Breast epithelium (tissue), 4 donors: ENCODE results near the gene SLF2. TPM values are rescaled to one million over a fixed set of nuclear protein-coding genes. Genes with fewer than 3 reads are reported as not detected.
A peak's percentile ranks its signal among the peaks of the same experiment; 100 is the strongest.

ENCODE experiments used
- DNase-seq, 2 donors: peaks; one replicate each; pipeline ENCODE4 v3.0.0-alpha.2; 2019; ENCODE audit warnings: low spot score in 2 of 2
- H3K27ac ChIP-seq, 2 donors: fragments of 200-600 bp; sonication (generic) in 1 of 2; one replicate each; pipeline ENCODE4 v1.5.1; 2016 to 2019; ENCODE audit warnings: mild to moderate bottlenecking in 1 of 2
- H3K27me3 ChIP-seq, 2 donors: fragments of 200-600 bp; sonication (generic) in 1 of 2; one replicate each; pipeline versions ENCODE4 v1.5.1 to v1.6.0; 2017 to 2019; ENCODE audit warnings: control low read depth in 1 of 2, mild to moderate bottlenecking in 1 of 2
- H3K36me3 ChIP-seq: fragments of 200-600 bp; one replicate; pipeline ENCODE4 v1.5.1; 2019
- H3K4me1 ChIP-seq, 2 donors: fragments of 200-600 bp; sonication (generic); one replicate each; pipeline ENCODE4 v1.5.1; 2016 to 2019; ENCODE audit warnings: control low read depth in 1 of 2
- H3K4me3 ChIP-seq, 3 donors: fragments of 200-600 bp; sonication (generic); 1 replicate in 2 of 3; 2 replicates in 1 of 3; pipeline ENCODE4 v1.5.1; 2016 to 2019; ENCODE audit warnings: mild to moderate bottlenecking in 3 of 3, moderate library complexity in 2 of 3
- H3K9me3 ChIP-seq, 2 donors: fragments of 200-600 bp; sonication (generic) in 1 of 2; one replicate each; pipeline ENCODE4 v1.5.1; 2016 to 2019; ENCODE audit warnings: control low read depth in 1 of 2
- POLR2A ChIP-seq: fragments of 450-650 bp; IDR thresholded peaks from one replicate; pipeline ENCODE4 v1.6.1; 2016; ENCODE audit warnings: antibody characterized with exemption, mild to moderate bottlenecking, moderate library complexity
- POLR2AphosphoS5 ChIP-seq, 3 donors: sonication (generic); formaldehyde crosslinking; IDR thresholded peaks; one replicate each; pipeline ENCODE4 v1.6.1; 2017; ENCODE audit warnings: antibody characterized with exemption in 3 of 3
- intact Hi-C: fragments of 100-400 bp; cut with DNase I; formaldehyde crosslinking; loops from one replicate; pipeline ENCODE4 v1.15.1; 2023; ENCODE audit warnings: low total_unique reads
- total RNA-seq, 3 donors: library from RNA; depleted of rRNA; stranded (reverse); fragments of >200 nt; gene quantifications; one replicate each; pipeline ENCODE4 v1.1.0, GENCODE V29; 2016
- TF ChIP-seq, protein P1 (sequence below), 3 donors: fragments of 450-650 bp; IDR thresholded peaks; one replicate each; pipeline ENCODE4 v1.5.1; 2016 to 2017; ENCODE audit warnings: antibody characterized with exemption in 3 of 3, mild to moderate bottlenecking in 3 of 3, moderate library complexity in 3 of 3

SLF2 gene
- total RNA-seq, 3 donors from 2014 or later: 24.8 to 34.2 (median 31.8) TPM

DNA sequence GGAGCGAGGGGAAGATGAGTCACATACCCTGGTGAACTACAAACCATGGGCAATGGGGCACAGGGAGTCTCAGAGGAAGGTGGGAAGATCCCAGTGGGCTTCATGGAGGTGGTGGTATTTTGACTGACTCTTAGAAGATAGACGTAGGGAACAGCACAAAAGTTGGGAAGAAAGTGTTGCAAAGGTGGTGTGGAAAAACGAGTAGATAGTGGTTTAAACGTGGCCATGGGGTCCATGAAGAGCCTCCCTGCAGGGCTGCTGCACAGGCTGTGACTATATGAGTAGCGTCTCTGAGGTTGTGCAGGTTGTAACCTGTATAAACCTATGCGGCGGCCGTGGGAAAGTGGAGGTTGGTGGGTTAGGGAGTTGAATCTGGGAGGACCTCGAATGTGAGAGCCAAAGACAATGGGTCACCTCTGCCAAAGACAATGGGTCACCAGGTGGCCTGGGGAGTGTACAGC, 100.6 kb downstream of the SLF2 start:
- no peaks in the 10 kb centered on the region for H3K9me3 ChIP-seq
- no peaks in the 10 kb centered on the region for H3K36me3 ChIP-seq
- DNase-seq: no peak
- no peaks in the 10 kb centered on the region for H3K27me3 ChIP-seq
- intact Hi-C loops: no loop called here
- no peak for TF ChIP-seq POLR2A
- TF ChIP-seq, protein P1, sequence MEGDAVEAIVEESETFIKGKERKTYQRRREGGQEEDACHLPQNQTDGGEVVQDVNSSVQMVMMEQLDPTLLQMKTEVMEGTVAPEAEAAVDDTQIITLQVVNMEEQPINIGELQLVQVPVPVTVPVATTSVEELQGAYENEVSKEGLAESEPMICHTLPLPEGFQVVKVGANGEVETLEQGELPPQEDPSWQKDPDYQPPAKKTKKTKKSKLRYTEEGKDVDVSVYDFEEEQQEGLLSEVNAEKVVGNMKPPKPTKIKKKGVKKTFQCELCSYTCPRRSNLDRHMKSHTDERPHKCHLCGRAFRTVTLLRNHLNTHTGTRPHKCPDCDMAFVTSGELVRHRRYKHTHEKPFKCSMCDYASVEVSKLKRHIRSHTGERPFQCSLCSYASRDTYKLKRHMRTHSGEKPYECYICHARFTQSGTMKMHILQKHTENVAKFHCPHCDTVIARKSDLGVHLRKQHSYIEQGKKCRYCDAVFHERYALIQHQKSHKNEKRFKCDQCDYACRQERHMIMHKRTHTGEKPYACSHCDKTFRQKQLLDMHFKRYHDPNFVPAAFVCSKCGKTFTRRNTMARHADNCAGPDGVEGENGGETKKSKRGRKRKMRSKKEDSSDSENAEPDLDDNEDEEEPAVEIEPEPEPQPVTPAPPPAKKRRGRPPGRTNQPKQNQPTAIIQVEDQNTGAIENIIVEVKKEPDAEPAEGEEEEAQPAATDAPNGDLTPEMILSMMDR (IDR thresholded peaks at IDR 0.05): no peak
- TF ChIP-seq POLR2AphosphoS5 (IDR thresholded peaks at IDR 0.05): no peak
- no peak overlapping the region for H3K4me3 ChIP-seq
- H3K4me1 ChIP-seq: peaks cover 0 to 9% of the 10 kb centered on the region in 2 donors
- H3K27ac ChIP-seq: peak overlapping the region; percentile 29 to 62

DNA sequence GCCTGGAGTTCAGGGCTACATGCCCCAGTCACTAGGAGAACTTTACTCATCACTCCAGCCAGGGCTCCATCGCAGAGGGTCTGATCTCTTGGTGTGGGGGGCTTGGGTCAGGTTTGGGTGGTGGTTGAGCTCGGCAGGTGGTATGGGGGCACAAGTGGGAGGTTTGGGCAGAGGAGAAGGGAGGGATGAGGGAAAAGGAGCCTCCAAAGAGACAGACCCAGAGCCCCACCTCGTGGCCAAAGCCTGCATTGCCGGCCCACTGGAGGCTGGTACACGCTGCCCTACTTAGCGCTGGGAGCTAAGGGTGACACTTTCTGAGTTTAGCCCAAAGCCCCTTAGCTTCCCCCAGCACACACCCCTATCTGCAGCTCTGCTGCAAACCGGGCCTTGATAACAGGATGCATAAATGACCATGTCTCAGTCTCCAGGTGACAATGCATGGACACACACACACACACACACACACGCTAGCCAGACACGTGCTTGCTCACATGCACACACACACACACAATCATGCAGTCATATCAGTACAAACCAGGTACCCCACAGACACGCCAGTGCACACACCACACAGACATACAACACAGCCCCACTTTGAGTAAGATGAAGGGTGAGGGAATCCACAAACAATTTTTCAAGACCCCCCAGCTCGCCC, 101.6 kb downstream of the SLF2 start:
- Histone ChIP-seq H3K9me3 (no peaks in the 10 kb centered on the region), H3K27ac (no peak overlapping the region), H3K4me1 (peaks cover 3 to 9% of the 10 kb centered on the region in 2 donors), H3K36me3 (no peaks in the 10 kb centered on the region), H3K27me3 (no peaks in the 10 kb centered on the region), H3K4me3 (no peak overlapping the region)
- intact Hi-C loops: no loop called here
- TF ChIP-seq, protein P1 (IDR thresholded peaks at IDR 0.05): peak; percentile 85 to 91 (median 90)
- no peak for TF ChIP-seq POLR2AphosphoS5 (IDR thresholded peaks at IDR 0.05)
- peak; percentile 68 to 85 for DNase-seq

Other genes with a start within 250 kb of the SLF2 start
- under 1 TPM in 1 of 3 donors, not detected in 2; under 0.01 TPM for gene PAX2, start 167.4 kb upstream of the SLF2 start, total RNA-seq
- gene SEMA4G, start 56.5 kb downstream of the SLF2 start, total RNA-seq: 1 to 10 TPM in 2 of 3 donors, under 1 TPM in 1; 0.48 to 2.9 (median 2.2) TPM
- gene MRPL43, start 74.5 kb downstream of the SLF2 start, total RNA-seq: 100 to 1,000 TPM in 1 of 3 donors, 10 to 100 TPM in 2; 75.4 to 104 (median 84.6) TPM
- 1 to 10 TPM; 3.4 to 7.5 (median 5.3) TPM for gene TWNK, start 74.6 kb downstream of the SLF2 start, total RNA-seq
- gene LZTS2, start 86.8 kb downstream of the SLF2 start, total RNA-seq: 10 to 100 TPM; 44.0 to 67.5 (median 61.3) TPM
- gene PDZD7, start 118.2 kb downstream of the SLF2 start, total RNA-seq: 1 to 10 TPM in 1 of 3 donors, under 1 TPM in 2; 0.48 to 2.3 (median 0.66) TPM
- gene SFXN3, start 118.3 kb downstream of the SLF2 start, total RNA-seq: 10 to 100 TPM; 63.7 to 90.4 (median 75.7) TPM
- 1 to 10 TPM; 2.8 to 4.9 (median 4.5) TPM for gene KAZALD1, start 149.0 kb downstream of the SLF2 start, total RNA-seq
- not detected for gene TLX1, start 218.3 kb downstream of the SLF2 start, total RNA-seq